ELR (cell line): ENCODE results near the gene HS6ST2.

Experiments used
- DNase-seq: peaks from one replicate; pipeline ENCODE4 v3.0.0-alpha.2; 2015; ENCODE audit warnings: low read depth

HS6ST2 gene

DNA sequence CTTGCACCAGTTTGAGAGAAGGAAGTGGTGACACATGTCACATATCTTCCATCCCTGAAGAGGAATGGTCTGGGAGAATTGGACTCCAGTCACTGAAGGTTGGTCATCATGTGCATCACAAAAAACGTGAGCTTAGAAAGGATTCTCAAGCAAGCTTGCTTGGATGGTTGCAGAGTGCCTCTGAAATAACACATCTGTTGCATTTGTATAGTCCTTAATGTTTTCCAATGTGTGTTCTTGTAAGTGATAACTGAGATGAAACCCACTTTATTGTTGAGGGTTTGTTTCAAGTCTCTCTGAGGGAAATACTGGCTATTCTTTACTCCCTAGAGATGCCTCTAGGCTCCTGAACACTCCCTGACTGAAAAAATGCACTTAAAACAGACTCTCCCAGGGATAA lies 285.1 kb downstream of the HS6ST2 start:
- DNase-seq = no peak

DNA sequence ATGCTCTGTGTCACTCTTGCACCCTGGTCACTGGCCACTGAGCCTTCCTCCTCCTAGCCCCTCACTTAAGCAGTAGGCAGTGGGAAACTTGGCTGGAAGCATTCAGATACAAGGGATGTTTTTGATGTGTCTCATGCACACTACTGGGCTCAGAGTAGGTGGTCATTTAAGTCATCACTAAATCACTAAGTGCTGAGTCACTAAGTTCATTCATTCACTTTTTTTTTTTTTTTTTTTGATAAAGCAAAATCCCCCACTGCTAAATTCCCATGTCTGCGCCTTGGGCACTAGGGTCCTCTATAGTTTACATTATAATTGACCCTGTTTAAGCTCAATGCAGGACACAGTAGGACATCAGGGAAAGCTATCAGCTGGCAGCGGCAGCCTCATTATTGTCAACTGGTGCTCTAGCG lies 287.2 kb downstream of the HS6ST2 start:
- no peak for DNase-seq

DNA sequence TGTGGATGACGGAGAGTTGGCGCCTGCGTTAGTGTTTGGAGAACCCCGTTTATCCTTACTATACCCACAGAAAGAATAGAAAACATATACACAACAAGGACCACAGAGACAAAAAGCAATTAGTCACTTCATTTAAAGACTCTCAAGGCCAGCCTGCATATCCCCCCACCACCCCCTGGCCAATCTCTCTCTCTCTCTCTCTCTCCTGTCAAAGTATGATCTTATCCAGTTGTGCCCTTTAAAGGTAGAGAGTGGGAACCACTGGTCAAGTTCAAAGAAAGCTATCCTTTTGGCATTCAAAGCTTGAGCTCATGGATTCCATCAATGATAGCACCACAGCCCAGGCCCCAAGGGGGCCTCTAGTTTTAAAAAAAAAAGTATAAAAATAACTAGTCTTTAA lies 289.3 kb downstream of the HS6ST2 start:
- DNase-seq = no peak

DNA sequence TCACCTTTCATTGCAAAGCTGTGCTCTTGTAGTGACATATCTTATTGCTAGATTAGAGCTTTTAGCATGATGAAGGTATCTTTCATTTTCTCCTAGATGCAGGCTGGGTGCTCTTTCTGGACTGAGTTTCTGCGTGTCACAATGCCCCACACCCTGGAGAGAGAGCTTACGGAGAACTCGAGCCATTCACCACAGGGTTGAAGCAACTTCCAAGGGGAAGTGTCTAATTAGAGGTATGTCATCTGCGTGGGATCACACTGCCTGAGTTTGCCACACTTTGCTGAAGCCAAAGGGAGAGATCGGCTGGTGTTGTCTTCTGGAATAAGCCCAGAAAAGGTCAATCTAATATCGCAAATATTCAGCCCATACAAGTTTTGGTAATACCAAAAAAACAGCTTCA lies 290.3 kb downstream of the HS6ST2 start:
- DNase-seq = no peak

DNA sequence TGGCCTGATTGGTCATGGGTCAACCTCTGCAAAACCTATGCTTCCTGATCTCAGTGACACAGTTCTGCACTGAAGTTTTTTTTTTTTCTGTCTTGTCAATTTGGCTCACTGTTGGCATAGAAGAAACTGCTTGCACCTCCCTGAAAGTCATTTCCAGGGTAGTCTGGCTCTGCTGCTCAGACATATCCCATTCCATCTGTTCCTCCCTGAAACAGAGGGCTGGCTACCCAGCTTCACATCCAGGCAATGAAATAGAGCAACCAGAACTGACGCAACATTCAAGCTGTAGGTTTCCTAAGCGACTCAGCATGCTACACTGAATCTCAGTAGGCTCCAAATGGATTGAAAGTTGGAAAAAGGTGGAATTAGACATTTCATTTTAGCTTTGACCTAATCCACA lies 292.8 kb downstream of the HS6ST2 start:
- DNase-seq = no peak

DNA sequence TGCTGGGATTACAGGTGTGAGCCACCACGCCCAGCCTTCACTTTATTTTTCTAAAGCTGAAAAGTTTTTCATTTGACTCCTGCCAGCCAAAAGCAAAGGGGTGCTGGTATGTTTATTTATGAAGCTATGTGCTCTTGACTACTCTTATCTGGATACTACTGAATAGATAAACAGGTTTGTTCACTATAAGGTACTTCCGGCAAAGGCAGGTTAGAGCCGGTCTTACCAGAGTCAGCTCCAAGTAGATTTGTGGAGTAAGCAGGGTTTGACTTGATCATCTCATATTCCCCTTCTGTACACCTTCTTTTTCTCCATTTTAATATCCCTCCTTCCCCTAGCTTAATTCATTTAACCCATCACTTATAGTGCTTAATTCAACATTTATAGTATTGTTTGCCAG lies 294.2 kb downstream of the HS6ST2 start:
- no peak for DNase-seq

DNA sequence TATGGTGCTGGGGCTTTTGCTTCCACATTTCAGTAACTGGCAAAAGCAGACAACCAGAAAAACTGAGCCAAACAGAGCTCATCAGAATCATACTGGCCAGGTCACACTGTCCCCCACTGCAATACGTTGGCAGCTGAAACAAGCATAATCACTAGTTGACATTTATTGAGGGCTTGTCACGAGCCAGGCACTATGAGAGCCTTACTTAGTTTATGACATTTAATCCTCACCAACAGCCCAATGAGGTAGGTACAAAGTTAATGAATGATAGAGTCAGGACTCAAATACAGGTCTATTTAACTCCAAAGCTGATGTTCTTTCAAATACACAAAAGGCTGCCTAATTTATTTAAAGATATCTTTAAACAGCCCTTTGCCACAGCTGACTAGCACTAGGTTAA lies 295.6 kb downstream of the HS6ST2 start:
- DNase-seq = no peak

DNA sequence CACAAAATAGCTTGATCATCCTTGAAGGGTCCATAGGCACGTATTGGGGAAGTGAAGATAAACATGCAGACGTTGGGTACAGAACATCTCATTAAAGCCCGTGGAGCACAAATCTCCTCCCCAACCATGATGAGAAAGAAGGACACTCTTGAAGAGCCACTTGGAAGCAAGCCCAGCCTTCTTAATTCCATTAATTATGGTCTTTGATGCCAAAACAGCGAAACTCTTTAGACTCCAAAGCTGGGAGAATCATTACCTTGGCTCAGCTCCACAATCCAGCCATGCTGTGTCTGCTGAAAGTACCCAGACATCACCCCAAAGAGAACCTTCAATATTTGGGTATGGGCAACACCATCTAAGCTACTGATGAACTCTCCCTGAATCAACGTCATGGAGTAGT lies 300.6 kb downstream of the HS6ST2 start:
- DNase-seq = no peak

DNA sequence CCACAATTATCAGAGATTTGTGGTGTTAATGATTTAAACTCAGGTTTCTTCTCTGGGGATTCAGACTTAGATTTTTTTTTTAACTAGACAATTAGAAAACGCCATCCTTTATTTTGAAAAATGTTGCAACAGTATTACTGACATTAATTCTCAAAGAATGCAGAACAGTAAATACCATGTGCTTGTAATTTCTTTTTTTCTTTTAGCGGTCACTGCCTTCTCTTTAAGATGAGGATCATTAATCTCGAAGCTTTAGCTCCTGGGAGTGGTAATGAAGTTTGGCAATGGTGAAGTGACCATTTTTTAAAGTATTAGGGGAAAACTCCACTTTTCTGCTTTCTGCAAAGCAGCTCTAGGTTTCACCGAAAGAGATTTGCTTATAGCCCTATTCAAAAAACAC lies 305.6 kb downstream of the HS6ST2 start:
- DNase-seq = no peak

DNA sequence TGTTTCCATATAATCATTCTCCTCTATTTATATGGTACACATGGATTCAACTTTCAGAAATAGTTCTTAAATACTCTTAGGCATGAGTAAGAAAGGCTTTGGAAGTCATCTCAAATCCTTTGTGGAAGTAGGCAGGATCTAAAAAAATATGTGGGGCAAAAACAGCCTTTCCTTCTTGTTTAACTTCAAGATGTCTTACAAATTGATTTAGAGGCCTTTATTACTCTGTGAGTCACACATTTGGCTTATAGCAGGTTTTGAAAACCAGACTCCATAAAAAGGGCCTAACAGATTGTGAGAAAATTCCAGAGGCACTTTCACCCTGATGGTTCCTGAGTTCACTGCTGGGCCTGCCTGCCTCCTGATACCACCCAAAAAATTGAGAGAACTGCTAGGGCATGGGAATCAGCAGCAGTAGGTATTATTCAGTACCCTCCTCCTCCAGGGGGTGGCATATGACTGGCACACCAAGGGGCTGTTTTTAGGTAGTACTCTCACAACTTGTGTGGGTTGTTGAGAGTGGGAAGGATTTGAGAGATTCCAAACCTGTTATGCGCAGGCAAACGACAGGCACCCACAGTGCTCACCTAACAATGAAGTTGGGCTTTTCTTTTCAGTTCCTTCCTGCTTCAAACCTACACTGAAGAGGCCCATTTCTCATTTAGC lies 306.9 kb downstream of the HS6ST2 start:
- no peak for DNase-seq

DNA sequence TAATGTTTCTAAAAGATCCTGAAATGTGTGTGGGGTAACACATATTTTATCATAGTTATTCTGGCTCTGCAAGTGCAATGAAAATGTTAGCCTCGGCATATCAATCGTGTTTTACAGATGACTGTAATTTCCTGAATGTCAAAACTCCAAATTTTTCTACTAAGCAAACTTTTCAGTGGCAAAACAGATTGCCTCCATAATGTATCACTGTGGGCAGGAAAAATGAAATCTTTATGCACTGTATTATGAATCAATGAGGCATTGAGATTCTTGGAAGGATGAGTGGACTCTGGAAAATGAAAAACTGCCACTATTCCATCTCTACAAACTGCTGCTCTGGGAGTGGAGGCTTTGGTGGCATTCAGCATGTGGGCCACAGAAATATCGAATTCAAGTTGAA lies 309.5 kb downstream of the HS6ST2 start:
- no peak for DNase-seq

DNA sequence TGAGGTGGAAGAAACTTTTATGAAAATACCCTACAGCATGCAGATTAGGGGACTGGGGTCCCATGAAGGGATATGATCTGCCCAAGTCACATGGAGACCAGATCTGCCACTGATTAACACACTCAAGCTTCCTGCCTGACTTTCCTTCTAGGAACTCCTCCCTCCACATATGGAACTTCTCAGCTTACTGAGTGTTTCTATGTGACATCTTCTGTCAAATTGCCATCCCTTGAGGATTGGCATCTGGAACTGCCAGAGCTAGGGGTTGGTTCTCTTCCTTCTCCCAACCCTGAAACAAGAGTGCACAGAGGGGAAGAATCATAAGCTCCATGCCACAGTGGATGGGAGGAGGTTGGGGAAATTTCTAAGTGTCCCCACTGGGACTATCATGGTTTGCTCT lies 319.0 kb downstream of the HS6ST2 start:
- no peak for DNase-seq

DNA sequence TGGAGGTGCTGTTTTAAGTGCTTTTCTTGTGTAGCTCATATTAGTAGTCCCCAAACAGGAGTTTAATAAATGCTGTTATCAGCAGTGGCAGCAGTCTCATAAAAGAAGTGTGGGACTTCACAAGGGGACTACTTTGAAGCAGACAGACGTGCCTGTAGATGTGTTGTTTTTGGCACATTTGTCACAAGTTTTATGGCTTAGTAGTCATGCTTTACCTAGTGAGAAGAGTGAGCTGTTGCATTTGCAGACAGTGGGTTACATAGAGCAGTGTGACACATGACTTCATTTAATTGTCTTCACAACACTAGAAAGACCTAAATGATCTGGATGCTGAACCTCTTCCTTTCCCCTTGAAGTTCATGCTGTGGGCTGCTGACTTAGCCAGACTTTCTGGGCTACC lies 320.1 kb downstream of the HS6ST2 start:
- DNase-seq = no peak

DNA sequence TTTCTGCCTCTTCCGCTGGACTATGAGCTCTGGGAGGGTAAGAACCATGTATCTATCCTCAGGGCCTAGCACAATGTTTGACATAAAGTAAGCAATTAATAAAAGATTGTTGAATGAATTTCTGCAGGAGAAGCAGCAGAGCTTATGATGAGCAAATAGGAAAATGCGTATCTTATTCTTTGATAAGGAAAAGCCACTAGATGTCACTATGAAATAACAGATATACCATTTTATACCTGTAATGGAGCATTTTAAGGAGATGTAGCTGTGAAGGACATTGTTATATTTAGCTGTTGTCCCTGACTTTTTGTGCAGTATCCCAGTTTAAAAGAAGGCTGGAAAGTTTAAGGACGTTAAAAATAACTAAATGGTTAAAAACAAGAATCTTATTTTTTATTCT lies 322.3 kb downstream of the HS6ST2 start:
- DNase-seq = peak; percentile 0

DNA sequence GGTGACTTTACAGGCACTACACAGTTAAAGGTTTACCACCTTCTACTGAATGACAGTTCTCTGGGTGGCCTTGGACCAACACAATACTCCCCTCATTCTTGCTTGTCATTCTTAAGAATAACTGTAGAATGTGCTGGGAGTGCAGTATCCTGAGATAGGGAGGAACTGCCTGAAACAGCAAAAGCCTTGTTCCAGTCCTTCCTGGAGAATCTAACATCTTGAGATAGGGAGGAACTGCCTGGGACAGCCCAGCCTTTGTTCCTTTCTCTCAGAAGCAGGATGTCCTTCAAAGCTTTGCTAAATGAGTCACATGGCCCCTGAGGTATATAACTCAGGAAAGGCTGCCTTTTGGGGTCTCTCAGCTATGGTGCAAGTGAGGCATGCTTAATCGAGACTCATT lies 323.9 kb downstream of the HS6ST2 start:
- no peak for DNase-seq

DNA sequence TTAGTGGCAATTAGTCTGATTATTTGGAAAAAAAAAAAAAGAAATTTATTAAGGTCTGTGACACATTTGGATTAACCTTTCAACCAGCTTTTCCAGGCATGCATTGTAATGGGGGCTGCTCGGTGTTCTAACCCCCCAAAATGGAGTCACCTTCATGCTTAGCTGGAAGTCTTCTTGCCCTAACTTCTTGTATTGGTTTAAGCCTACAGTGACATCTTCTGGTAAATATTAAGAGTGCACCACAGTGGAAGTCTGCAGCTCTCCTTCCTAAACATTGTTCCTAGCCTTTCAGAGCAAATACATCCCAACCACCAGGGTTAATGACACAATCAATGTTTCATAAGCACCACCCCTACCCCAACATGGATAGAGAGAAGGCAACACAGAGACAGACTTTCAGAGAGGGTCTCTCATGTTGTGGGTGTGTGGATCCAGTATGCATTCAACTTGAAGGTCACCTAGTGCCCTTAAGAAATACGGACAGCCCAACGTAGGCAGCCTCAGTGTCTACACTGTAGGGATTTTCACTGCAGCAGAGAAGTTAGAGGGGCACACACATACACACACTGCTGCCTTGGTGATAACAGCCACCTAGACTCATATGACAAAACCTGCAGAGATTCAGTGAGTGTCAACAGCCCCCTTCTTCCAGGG lies 326.7 kb downstream of the HS6ST2 start:
- DNase-seq = peak; percentile 4

DNA sequence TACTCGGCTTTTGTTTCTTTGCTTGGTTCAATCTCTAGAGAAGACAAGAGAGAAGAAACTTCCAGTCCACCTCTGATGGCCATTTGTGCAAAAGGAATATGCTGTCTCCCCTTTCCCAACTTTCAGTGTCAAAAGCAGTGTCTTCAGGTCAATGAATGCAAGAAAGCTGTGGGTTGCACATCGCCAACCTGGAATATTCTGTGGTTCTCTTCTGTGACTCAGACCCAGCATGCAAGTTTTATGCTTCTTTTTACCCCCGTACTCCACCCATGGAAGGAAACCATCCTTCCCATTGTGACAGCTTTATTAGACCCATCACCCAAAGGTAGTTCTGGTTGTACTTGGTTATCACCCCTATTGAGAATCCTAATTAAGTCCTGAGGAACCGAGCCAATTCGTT lies 334.0 kb downstream of the HS6ST2 start:
- DNase-seq = no peak

DNA sequence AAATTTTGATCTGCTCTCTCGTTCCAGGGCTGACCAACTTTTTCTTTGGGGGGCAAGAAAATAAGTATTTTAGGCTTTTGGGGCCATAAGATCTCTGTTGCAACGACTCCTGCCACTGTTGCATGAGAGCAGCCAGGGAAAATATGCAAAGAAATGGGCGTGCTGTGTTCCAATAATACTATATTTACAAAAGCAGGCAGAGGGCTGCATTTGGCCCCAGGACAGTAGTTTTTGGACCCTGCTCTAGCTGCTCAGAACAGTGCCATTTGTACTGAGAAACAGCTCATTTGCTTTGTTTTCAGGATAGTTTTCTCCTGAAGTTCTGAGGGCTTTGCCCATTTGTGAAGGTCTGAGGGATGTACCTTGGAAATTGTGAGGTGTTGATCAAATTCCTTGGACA lies 334.5 kb downstream of the HS6ST2 start:
- no peak for DNase-seq

DNA sequence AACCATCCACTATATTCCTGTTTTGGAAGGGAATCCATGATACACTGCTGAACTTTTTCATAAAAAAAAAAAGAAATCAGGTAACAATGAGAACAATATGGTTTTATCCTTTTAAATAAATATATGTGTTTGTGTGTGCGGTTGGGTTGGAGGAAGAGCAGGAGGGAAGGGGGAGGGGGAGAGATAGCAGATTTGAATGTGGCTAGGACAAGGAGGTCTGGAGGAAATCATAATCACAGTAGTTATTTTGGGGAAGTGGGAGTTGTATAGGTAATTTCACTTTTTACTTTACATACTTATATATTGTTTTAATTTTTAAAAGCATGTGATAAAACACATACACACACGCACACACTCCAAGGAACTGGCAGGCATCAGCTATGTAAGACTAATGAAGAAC lies 335.1 kb downstream of the HS6ST2 start:
- no peak for DNase-seq

DNA sequence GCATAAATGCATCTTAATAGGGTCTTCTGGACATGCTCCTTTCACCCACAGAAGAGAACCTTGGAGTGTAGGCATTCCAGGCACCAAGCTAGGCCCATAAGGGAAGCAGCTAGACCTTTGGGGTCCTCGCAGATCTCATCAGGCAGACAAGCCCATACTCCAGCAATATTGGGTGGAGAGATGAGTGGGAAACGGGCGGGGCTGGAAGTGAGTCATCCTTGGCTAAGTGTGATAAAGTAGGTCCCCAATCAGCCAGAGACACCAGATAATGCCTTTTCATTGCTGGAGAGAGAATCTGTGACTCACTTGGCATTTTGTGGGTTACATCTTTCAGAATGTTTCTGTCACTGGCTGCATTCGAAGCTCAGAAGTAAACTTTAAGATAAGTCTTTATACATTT lies 336.3 kb downstream of the HS6ST2 start:
- peak; percentile 3 for DNase-seq

DNA sequence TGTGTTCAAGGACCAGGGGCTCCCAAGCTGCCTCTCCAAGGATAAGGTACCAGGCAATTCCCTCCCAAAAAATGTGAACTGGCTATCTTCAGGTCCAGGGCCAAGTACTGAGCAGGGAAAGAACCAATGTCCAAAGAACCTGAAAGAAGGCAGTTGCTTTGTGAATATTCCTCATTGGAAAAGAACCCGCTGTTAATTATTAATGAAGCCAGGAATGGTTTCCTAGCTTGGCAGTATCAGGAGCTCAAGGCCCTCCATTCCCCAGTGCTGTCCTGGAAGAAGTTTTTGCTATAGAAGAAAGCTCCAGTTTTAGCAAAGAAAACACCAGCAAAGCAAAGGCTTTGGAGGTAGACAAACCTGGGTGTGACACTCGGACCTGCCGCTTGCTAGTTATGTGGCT lies 339.6 kb downstream of the HS6ST2 start:
- DNase-seq = no peak

DNA sequence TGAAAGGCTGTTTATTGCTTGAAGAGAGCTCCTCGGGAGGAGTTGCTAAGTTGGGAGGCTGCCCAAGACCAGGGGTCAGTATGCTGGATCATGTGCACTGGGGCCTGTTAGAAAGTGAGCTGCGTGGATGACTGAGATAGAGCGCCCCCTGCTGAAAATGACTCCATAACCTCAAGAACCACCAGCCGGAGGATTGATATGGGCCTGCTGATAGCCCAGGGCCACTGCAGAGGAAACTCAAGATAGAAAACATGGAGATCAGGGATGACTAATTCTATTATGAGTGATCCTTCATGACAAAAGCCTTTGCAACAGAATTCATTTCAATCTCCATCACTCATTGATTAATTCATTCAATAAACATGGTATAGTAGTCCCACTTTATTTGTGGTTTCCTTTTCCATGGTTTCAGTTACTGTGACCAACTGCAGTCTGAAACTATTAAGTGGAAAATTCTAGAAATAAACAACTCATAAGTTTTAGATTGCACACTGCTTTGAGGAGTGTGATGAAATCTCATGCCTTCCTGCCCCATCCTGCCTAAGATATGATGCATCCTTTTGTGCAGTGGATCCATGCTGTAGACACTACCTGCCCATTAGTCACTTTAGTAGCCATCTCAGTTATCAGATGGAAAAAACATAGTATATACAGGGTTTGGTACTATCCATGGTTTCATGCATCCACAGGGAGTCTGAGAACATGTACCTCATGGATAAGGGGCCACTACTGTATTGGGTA lies 342.9 kb downstream of the HS6ST2 start:
- peak; percentile 6 for DNase-seq

DNA sequence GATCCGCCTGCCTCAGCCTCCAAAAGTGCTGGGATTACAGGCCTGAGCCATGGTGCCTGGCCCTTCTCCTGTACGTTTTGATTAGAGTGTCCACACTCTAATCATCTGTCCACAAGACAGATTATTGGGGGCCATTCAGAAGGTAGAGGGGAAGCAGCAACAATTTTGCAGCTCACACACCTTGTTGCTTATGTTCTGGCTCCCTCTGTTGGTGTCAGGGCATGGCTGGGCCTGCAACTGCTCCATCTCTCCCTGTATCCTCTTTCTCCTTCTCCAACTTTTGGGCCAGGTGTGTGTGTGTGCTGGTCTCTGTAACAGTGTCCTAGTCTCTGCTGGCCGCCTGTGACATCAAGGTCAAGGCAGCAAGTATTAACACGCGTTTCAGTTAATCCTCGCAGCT lies 344.1 kb downstream of the HS6ST2 start:
- no peak for DNase-seq

DNA sequence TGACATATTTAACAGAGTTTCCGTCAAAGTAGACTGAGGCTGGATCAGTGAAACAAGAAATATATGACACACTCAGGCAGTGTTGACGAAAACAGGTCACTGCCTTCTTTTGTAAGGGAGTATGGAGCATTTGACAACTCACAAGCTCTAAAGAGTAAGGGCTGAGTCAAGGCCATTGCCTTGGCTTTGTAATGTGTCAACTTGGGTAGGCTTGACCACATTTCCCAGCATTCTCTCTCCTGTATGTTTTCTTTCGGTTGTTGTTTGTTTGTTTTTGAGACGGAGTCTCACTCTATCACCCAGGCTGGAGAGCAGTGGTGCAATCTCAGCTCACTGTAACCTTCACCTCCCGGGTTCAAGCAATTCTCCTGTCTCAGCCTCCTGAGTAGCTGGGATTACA lies 344.6 kb downstream of the HS6ST2 start:
- DNase-seq = no peak
